ENCODE measurements around the gene MEX3C.

The MEX3C gene

GRCh38 chr18:51127664-51128063 is 69.8 kb downstream of the MEX3C start:
- Histone ChIP-seq H3K27me3 (ENCODE audit: insufficient read depth, low read length) (no peaks in the 10 kb centered on the region; the same call in 1 of the 2 replicates), H3K9me3 (ENCODE audit: low read length) (no peaks in the 10 kb centered on the region), H3K4me3 (ENCODE audit: low read depth, low read length, poor library complexity, severe bottlenecking) (no peak overlapping the region), H3K9ac (ENCODE audit: low read length) (no peak overlapping the region), H3K36me3 (ENCODE audit: insufficient read depth, low read length) (no peaks in the 10 kb centered on the region; the same call in 1 of the 2 replicates), H3F3A (ENCODE audit: insufficient read depth, low read length) (no peaks in the 10 kb centered on the region; the same call in 1 of the 2 replicates), H3K4me1 (ENCODE audit: insufficient read depth, low read length, severe bottlenecking) (no peaks in the 10 kb centered on the region), H3K9me2 (ENCODE audit: low read depth, low read length) (no peaks in the 10 kb centered on the region), H3K79me2 (ENCODE audit: insufficient read depth, low read length) (no peaks in the 10 kb centered on the region), H3K4me2 (ENCODE audit: low read length) (no peak overlapping the region), H4K20me1 (ENCODE audit: insufficient read depth, low read length) (no peaks in the 10 kb centered on the region), H3K27ac (ENCODE audit: low read depth, low read length, poor library complexity, severe bottlenecking) (no peak overlapping the region), H2AFZ (ENCODE audit: low read length) (no peak overlapping the region)
- TF ChIP-seq CTCF (IDR thresholded peaks at IDR 0.05; ENCODE audit: low read length) (no peak), EZH2 (IDR thresholded peaks at IDR 0.05; ENCODE audit: borderline replicate concordance, low read length) (no peak)

GRCh38 chr18:51125976-51126375 is 71.5 kb downstream of the MEX3C start:
- no peaks in the 10 kb centered on the region for H3K9me3 ChIP-seq (ENCODE audit: low read length)
- no peaks in the 10 kb centered on the region for H3K79me2 ChIP-seq (ENCODE audit: insufficient read depth, low read length)
- H3K4me3 ChIP-seq (ENCODE audit: low read depth, low read length, poor library complexity, severe bottlenecking), result no peak overlapping the region
- H3K27ac ChIP-seq (ENCODE audit: low read depth, low read length, poor library complexity, severe bottlenecking), result no peak overlapping the region
- no peaks in the 10 kb centered on the region; the same call in 1 of the 2 replicates for H3K36me3 ChIP-seq (ENCODE audit: insufficient read depth, low read length)
- no peaks in the 10 kb centered on the region for H4K20me1 ChIP-seq (ENCODE audit: insufficient read depth, low read length)
- H3K4me1 ChIP-seq (ENCODE audit: insufficient read depth, low read length, severe bottlenecking), result no peaks in the 10 kb centered on the region
- H3F3A ChIP-seq (ENCODE audit: insufficient read depth, low read length), result no peaks in the 10 kb centered on the region
- H2AFZ ChIP-seq (ENCODE audit: low read length), result no peak overlapping the region
- no peaks in the 10 kb centered on the region for H3K9me2 ChIP-seq (ENCODE audit: low read depth, low read length)
- H3K27me3 ChIP-seq (ENCODE audit: insufficient read depth, low read length), result no peaks in the 10 kb centered on the region; the same call in 1 of the 2 replicates
- no peak for TF ChIP-seq EZH2 (IDR thresholded peaks at IDR 0.05; ENCODE audit: borderline replicate concordance, low read length)
- TF ChIP-seq CTCF (IDR thresholded peaks at IDR 0.05; ENCODE audit: low read length), result no peak
- no peak overlapping the region for H3K4me2 ChIP-seq (ENCODE audit: low read length)
- H3K9ac ChIP-seq (ENCODE audit: low read length), result no peak overlapping the region

All from OCI-LY1 (cell line).